HUES48 (cell line): ENCODE results near the gene RGSL1.
"Not testable (repeated sequence)": the region's sequence is repeated elsewhere in the genome, so short reads cannot be mapped to it uniquely, and the experiment has no call there.

Source experiments
- H3K27ac ChIP-seq: one replicate; pipeline ENCODE4 v1.7.0; 2013; ENCODE audit warnings: low read depth, low read length, inconsistent platforms
- H3K27me3 ChIP-seq: 2 replicates; pipeline ENCODE4 v1.6.1; 2013; ENCODE audit warnings: mild to moderate bottlenecking, low read length; ENCODE audit not compliant: control insufficient read depth, insufficient read depth
- H3K36me3 ChIP-seq: 2 replicates; pipeline ENCODE4 v1.6.1; 2013; ENCODE audit warnings: low read length; ENCODE audit not compliant: control insufficient read depth, insufficient read depth
- H3K4me1 ChIP-seq: 2 replicates; pipeline ENCODE4 v1.6.1; 2013; ENCODE audit warnings: mild to moderate bottlenecking, low read length; ENCODE audit not compliant: control insufficient read depth, insufficient read depth
- H3K4me3 ChIP-seq: 2 replicates; pipeline ENCODE4 v1.5.1; 2013; ENCODE audit warnings: mild to moderate bottlenecking, low read depth, low read length
- H3K9ac ChIP-seq: 2 replicates; pipeline ENCODE4 v1.6.1; 2013; ENCODE audit warnings: mild to moderate bottlenecking, low read depth, low read length, moderate library complexity
- H3K9me3 ChIP-seq: 2 replicates; pipeline ENCODE4 v1.6.1; 2013; ENCODE audit warnings: low read length; ENCODE audit not compliant: control insufficient read depth, insufficient read depth

The RGSL1 gene

GRCh38 chr1:182446033-182446669 lies 3.8 kb upstream of the RGSL1 start:
- H3K36me3 ChIP-seq: no peaks in the 10 kb centered on the region
- peaks cover 19% of the 10 kb centered on the region for H3K4me1 ChIP-seq
- no peak overlapping the region for H3K4me3 ChIP-seq
- H3K27ac ChIP-seq: no peak overlapping the region
- peaks cover 13% of the 10 kb centered on the region for H3K27me3 ChIP-seq
- H3K9ac ChIP-seq: no peak overlapping the region
- H3K9me3 ChIP-seq: no peaks in the 10 kb centered on the region

DNA sequence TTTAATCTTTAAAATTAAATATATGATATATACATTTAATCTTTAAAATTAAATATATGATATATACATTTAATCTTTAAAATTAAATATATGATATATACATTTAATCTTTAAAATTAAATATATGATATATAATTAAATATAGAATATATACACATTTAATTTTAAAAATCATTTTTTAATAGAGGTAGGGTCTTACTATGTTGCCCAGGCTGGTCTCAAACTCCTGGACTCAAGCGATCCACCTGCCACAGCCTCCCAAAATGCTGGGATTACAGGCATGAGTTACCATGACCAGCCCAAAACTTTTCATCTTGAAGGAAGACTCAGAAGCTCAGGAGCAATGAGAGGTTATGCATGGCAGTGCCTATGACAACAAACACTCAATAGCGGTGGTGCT lies 2.8 kb upstream of the RGSL1 start:
- not testable (repeated sequence) for H3K4me3 ChIP-seq, H3K9me3 ChIP-seq, H3K9ac ChIP-seq, H3K27ac ChIP-seq, H3K36me3 ChIP-seq
- Histone ChIP-seq H3K4me1 (peaks cover 19% of the 10 kb centered on the region), H3K27me3 (peaks cover 13% of the 10 kb centered on the region)

GRCh38 chr1:182447660-182448059 lies 2.3 kb upstream of the RGSL1 start:
- no peak overlapping the region for H3K4me3 ChIP-seq
- no peaks in the 10 kb centered on the region for H3K9me3 ChIP-seq
- peaks cover 13% of the 10 kb centered on the region for H3K27me3 ChIP-seq
- H3K9ac ChIP-seq: no peak overlapping the region
- no peak overlapping the region for H3K27ac ChIP-seq
- peaks cover 19% of the 10 kb centered on the region for H3K4me1 ChIP-seq
- no peaks in the 10 kb centered on the region for H3K36me3 ChIP-seq

- H3K27ac ChIP-seq: no peak overlapping the region
- H3K36me3 ChIP-seq: no peaks in the 10 kb centered on the region
- H3K4me1 ChIP-seq: peaks cover 15% of the 10 kb centered on the region
- no peak overlapping the region for H3K4me3 ChIP-seq
- H3K9ac ChIP-seq: no peak overlapping the region
- no peaks in the 10 kb centered on the region for H3K9me3 ChIP-seq
- H3K27me3 ChIP-seq: peaks cover 13% of the 10 kb centered on the region
These were observed 3.7 kb downstream of the RGSL1 start for GRCh38 chr1:182453631-182454030.

DNA sequence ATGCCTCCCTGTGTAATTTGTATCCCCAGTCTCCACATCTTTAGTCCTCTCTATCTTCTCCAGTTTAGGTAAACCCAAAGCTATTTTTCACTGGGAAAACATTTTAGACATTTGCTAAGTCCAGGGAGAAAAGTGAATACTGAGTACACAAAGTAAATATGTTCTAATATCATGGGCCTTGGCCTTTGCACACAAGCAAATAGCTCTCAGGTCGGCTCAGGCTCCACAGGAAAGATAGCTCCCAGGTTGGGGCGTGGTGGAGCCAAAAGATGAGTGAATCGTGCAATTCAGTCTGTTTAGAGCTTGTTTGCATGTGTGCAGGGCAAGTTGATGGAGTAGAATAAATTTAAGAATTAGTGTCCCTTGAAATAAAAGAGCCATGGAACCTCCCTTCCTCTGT lies 7.9 kb downstream of the RGSL1 start:
- Histone ChIP-seq H3K27ac (no peak overlapping the region), H3K36me3 (no peaks in the 10 kb centered on the region), H3K9ac (no peak overlapping the region), H3K27me3 (no peaks in the 10 kb centered on the region), H3K4me3 (no peak overlapping the region), H3K9me3 (no peaks in the 10 kb centered on the region), H3K4me1 (no peaks in the 10 kb centered on the region)

DNA sequence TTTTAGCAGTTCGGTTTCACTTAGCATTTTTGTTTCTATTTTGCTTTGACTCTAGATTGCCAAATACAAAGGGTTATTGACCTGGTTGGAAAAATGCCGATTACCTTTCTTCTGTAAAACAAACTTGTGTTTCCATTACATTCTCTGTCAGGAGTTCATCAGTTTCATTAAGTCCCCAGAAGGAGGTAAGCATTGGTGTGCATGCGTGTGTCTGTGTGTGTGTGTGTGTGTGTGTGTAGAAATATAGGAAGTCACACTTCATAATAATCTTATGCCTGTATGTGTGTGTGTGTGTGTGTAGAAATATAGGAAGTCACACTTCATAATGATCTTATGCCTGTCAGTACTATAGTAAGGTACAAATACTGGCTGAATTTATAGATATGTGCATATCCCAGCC lies 10.0 kb downstream of the RGSL1 start:
- H3K4me3 ChIP-seq: no peak overlapping the region
- H3K9ac ChIP-seq: no peak overlapping the region
- no peaks in the 10 kb centered on the region for H3K36me3 ChIP-seq
- no peak overlapping the region for H3K27ac ChIP-seq
- H3K4me1 ChIP-seq: no peaks in the 10 kb centered on the region
- H3K9me3 ChIP-seq: no peaks in the 10 kb centered on the region
- no peaks in the 10 kb centered on the region for H3K27me3 ChIP-seq

- no peaks in the 10 kb centered on the region for H3K36me3 ChIP-seq
- no peak overlapping the region for H3K27ac ChIP-seq
- H3K4me1 ChIP-seq: no peaks in the 10 kb centered on the region
- no peaks in the 10 kb centered on the region for H3K27me3 ChIP-seq
- no peaks in the 10 kb centered on the region for H3K9me3 ChIP-seq
- no peak overlapping the region for H3K9ac ChIP-seq
- no peak overlapping the region for H3K4me3 ChIP-seq
These were observed 10.6 kb downstream of the RGSL1 start for GRCh38 chr1:182460550-182460951.

GRCh38 chr1:182473556-182473955 lies 23.6 kb downstream of the RGSL1 start:
- H3K4me3 ChIP-seq: no peak overlapping the region
- no peaks in the 10 kb centered on the region for H3K27me3 ChIP-seq
- no peaks in the 10 kb centered on the region for H3K36me3 ChIP-seq
- no peak overlapping the region for H3K27ac ChIP-seq
- 0 out of 2 replicates have a peak, but pooled peaks cover 3% of the 10 kb centered on the region for H3K9me3 ChIP-seq
- H3K4me1 ChIP-seq: no peaks in the 10 kb centered on the region
- no peak overlapping the region for H3K9ac ChIP-seq

- no peak overlapping the region for H3K27ac ChIP-seq
- H3K4me3 ChIP-seq: no peak overlapping the region
- H3K36me3 ChIP-seq: no peaks in the 10 kb centered on the region
- no peaks in the 10 kb centered on the region for H3K27me3 ChIP-seq
- H3K4me1 ChIP-seq: no peaks in the 10 kb centered on the region
- H3K9ac ChIP-seq: no peak overlapping the region
- H3K9me3 ChIP-seq: no peaks in the 10 kb centered on the region
These were observed 26.7 kb downstream of the RGSL1 start for GRCh38 chr1:182476625-182477024.

DNA sequence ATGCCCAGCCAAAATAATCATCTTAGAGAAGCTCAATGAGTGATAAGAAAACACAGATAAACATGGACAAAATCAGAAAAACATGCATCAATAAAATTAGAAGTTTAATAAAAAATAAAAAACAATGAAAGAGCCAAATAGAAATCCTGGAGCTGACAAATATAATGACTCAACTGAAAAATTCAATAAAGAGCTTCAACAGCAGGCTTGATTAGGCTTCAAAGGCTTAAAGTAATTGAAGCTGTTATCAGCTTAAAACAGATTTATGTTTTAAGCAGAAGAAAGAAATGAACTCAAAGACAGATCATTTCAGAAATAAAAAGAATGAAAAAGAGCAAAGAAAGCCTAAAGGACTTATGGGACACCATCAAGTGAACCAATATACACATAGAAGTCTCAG lies 28.3 kb downstream of the RGSL1 start:
- no peak overlapping the region for H3K9ac ChIP-seq
- no peaks in the 10 kb centered on the region for H3K9me3 ChIP-seq
- H3K4me1 ChIP-seq: no peaks in the 10 kb centered on the region
- no peaks in the 10 kb centered on the region for H3K27me3 ChIP-seq
- H3K27ac ChIP-seq: no peak overlapping the region
- no peak overlapping the region for H3K4me3 ChIP-seq
- no peaks in the 10 kb centered on the region for H3K36me3 ChIP-seq

DNA sequence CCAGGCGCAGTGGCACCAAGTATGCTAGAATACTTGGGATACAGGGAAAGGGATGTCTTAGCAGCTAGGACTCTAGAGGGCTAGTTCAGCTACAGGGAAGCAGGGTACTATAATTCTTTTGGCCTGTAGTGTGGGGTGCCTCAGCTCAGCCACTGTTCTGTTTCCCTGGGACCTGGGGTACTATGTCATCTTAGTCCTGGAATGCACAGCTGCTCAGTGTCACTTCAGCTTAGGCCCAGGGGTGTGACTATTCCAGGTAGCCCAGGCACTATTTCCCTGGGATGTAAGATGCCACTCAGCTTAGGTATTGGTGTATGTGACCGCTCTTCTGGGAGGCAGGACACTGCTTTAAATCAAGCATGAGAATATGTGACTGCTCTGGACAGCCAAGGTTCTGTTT lies 34.1 kb downstream of the RGSL1 start:
- Histone ChIP-seq H3K9me3 (no peaks in the 10 kb centered on the region), H3K27me3 (no peaks in the 10 kb centered on the region), H3K4me3 (no peak overlapping the region), H3K9ac (no peak overlapping the region), H3K27ac (no peak overlapping the region), H3K4me1 (no peaks in the 10 kb centered on the region), H3K36me3 (no peaks in the 10 kb centered on the region)
